IMR-90 (cell line): ENCODE data around the gene KCNQ1. TPM values are rescaled to one million over a fixed set of nuclear protein-coding genes. Genes with fewer than 3 reads are reported as not detected.

Experiments used
- ATAC-seq: fragments of 200-7000 bp; cut with Tn5 transposase; 2 replicates; pipeline ENCODE4 v1.9.1; 2020; ENCODE audit warnings: low read depth, mild to moderate bottlenecking, moderate library complexity
- BruUV-seq: library from RNA; stranded (reverse); fragments of 400-500 nt; replicated peaks from 2 replicates; lab custom pipeline; 2021; lab: Mats Ljungman, UMichigan
- CTCF ChIA-PET: fragments of 300-600 bp; formaldehyde crosslinking; extraction: SDS; loops from one replicate; lab custom pipeline; 2021; ENCODE audit warnings: antibody characterized with exemption; lab: Yijun Ruan, JAX
- POLR2A ChIA-PET: fragments of 300-600 bp; sonication (Branson Sonifier 250); formaldehyde crosslinking; loops from one replicate; lab custom pipeline; 2022; ENCODE audit warnings: antibody characterized with exemption; ENCODE audit not compliant: unreplicated experiment; lab: Charles Lee
- DNase-seq: peaks from one replicate; pipeline ENCODE4 v3.0.0; 2013
- H2AFZ ChIP-seq: replicated peaks from 2 replicates; pipeline ENCODE3; 2013; ENCODE audit warnings: low read length, mild to moderate bottlenecking; ENCODE audit not compliant: poor library complexity
- H2AK5ac ChIP-seq: 2 replicates; pipeline ENCODE4 v1.6.1; 2013; ENCODE audit warnings: low read depth, low read length, inconsistent platforms
- H2AK9ac ChIP-seq: replicated peaks from 2 replicates; pipeline ENCODE3; 2013; ENCODE audit warnings: mild to moderate bottlenecking, low read depth, low read length, moderate library complexity; ENCODE audit not compliant: poor library complexity
- H2BK120ac ChIP-seq: 2 replicates; pipeline ENCODE4 v1.6.1; 2013; ENCODE audit warnings: low read depth, low read length, inconsistent platforms
- H2BK15ac ChIP-seq: 3 replicates; pipeline ENCODE4 v1.6.1; 2013; ENCODE audit warnings: low read depth, low read length, inconsistent platforms
- H2BK20ac ChIP-seq: 2 replicates; pipeline ENCODE4 v1.6.1; 2013; ENCODE audit warnings: low read depth, mild to moderate bottlenecking, inconsistent platforms, low read length, moderate library complexity
- H2BK5ac ChIP-seq: 2 replicates; pipeline ENCODE4 v1.6.1; 2013; ENCODE audit warnings: mild to moderate bottlenecking, low read depth, low read length, inconsistent platforms; ENCODE audit not compliant: poor library complexity, severe bottlenecking
- H3K14ac ChIP-seq: replicated peaks from 2 replicates; pipeline ENCODE4 v1.6.1; 2013; ENCODE audit warnings: low read depth, low read length, inconsistent platforms
- H3K18ac ChIP-seq: 2 replicates; pipeline ENCODE4 v1.6.1; 2013; ENCODE audit warnings: low read depth, low read length, control low read depth
- H3K23ac ChIP-seq: 2 replicates; pipeline ENCODE4 v1.6.1; 2013; ENCODE audit warnings: low read depth, low read length, inconsistent platforms
- H3K27ac ChIP-seq: 2 replicates; pipeline ENCODE4 v1.5.1; 2013; ENCODE audit warnings: mild to moderate bottlenecking, control low read depth, low read length; ENCODE audit not compliant: insufficient read depth
- H3K27me3 ChIP-seq: 2 replicates; pipeline ENCODE4 v1.6.1; 2013; ENCODE audit warnings: low read length; ENCODE audit not compliant: control insufficient read depth, insufficient read depth
- H3K36me3 ChIP-seq: 2 replicates; pipeline ENCODE4 v1.6.1; 2013; ENCODE audit warnings: low read length, mixed read lengths; ENCODE audit not compliant: control insufficient read depth, insufficient read depth
- H3K4ac ChIP-seq: 2 replicates; pipeline ENCODE4 v1.6.1; 2013; ENCODE audit warnings: low read depth, low read length, inconsistent platforms
- H3K4me1 ChIP-seq: 2 replicates; pipeline ENCODE4 v1.6.1; 2013; ENCODE audit warnings: low read length, mixed read lengths; ENCODE audit not compliant: control insufficient read depth, insufficient read depth
- H3K4me2 ChIP-seq: 2 replicates; pipeline ENCODE4 v1.6.1; 2013; ENCODE audit warnings: low read depth, mild to moderate bottlenecking, control low read depth, low read length, moderate library complexity
- H3K4me3 ChIP-seq: 2 replicates; pipeline ENCODE4 v1.5.1; 2013; ENCODE audit warnings: low read depth, mild to moderate bottlenecking, control low read depth, low read length, moderate library complexity; ENCODE audit not compliant: insufficient read depth
- H3K56ac ChIP-seq: 2 replicates; pipeline ENCODE4 v1.6.1; 2013; ENCODE audit warnings: low read length, inconsistent platforms; ENCODE audit not compliant: insufficient read depth; ENCODE audit errors: extremely low read depth
- H3K79me1 ChIP-seq, 2 experiments: 2 replicates each; pipeline ENCODE4 v1.6.1; 2013; ENCODE audit warnings: low read length in 2 of 2, inconsistent platforms in 1 of 2, low read depth in 1 of 2
- H3K9ac ChIP-seq: 2 replicates; pipeline ENCODE4 v1.6.1; 2013; ENCODE audit warnings: low read depth, low read length, control low read depth
- H3K9me1 ChIP-seq: 2 replicates; pipeline ENCODE4 v1.6.1; 2013; ENCODE audit warnings: low read length, inconsistent platforms; ENCODE audit not compliant: insufficient read depth
- H3K9me3 ChIP-seq: 2 replicates; pipeline ENCODE4 v1.6.1; 2013; ENCODE audit warnings: low read length; ENCODE audit not compliant: control insufficient read depth, insufficient read depth
- H4K20me1 ChIP-seq: 2 replicates; pipeline ENCODE4 v1.6.1; 2013; ENCODE audit warnings: low read length, inconsistent platforms; ENCODE audit not compliant: insufficient read depth
- H4K5ac ChIP-seq: 2 replicates; pipeline ENCODE4 v1.6.1; 2013; ENCODE audit warnings: mild to moderate bottlenecking, low read depth, low read length, control low read depth
- H4K8ac ChIP-seq, 2 experiments: 2 replicates each; pipeline ENCODE4 v1.6.1; 2013; ENCODE audit warnings: low read depth in 2 of 2, low read length in 2 of 2, control low read depth in 1 of 2, inconsistent platforms in 1 of 2
- H4K91ac ChIP-seq: 2 replicates; pipeline ENCODE4 v1.6.1; 2013; ENCODE audit warnings: low read depth, low read length, inconsistent platforms; ENCODE audit not compliant: insufficient read depth
- BHLHE40 ChIP-seq: fragments of 150-350 bp; IDR thresholded peaks from 2 replicates; pipeline ENCODE4 v1.6.1; 2016; ENCODE audit warnings: mild to moderate bottlenecking, low read depth, low read length
- ELK1 ChIP-seq: fragments of 150-350 bp; IDR thresholded peaks from 2 replicates; pipeline ENCODE4 v1.6.1; 2016; ENCODE audit warnings: low read depth, mild to moderate bottlenecking, low read length, moderate library complexity, borderline replicate concordance
- MXI1 ChIP-seq: IDR thresholded peaks from 2 replicates; pipeline ENCODE4 v1.6.1; 2012; ENCODE audit warnings: low read depth, mild to moderate bottlenecking, low read length, moderate library complexity, borderline replicate concordance
- POLR2A ChIP-seq: IDR thresholded peaks from 2 replicates; pipeline ENCODE4 v1.6.1; 2012; ENCODE audit warnings: mild to moderate bottlenecking, low read depth, low read length
- RAD21 ChIP-seq: IDR thresholded peaks from 2 replicates; pipeline ENCODE4 v1.6.1; 2012; ENCODE audit warnings: low read length, improper control_type of control experiment
- WGBS, 2 experiments: methylation state at CpG; one replicate each; pipeline versions ENCODE4 v1.1.5 to v1.1.7; 2013; ENCODE audit warnings: missing lambda C conversion rate in 2 of 2; ENCODE audit not compliant: insufficient read length in 1 of 2; ENCODE audit errors: extremely low coverage in 2 of 2; 5-methylcytosine and 5-hydroxymethylcytosine counted together
- dilution Hi-C: fragments of 300-500 bp; cut with HindIII; formaldehyde crosslinking; loops from one replicate; pipeline ENCODE4 v1.14.3; 2018; ENCODE audit warnings: low sequenced_read_pairs; ENCODE audit not compliant: unreplicated experiment
- in situ Hi-C: fragments of 300-500 bp; cut with MboI; formaldehyde crosslinking; loops from 3 replicates; pipeline ENCODE4 v1.14.3; 2019; ENCODE audit warnings: low sequenced_read_pairs, inconsistent platforms, mixed read lengths
- intact Hi-C: fragments of 100-400 bp; cut with micrococcal nuclease; formaldehyde crosslinking; loops from 2 replicates; pipeline ENCODE4 v1.10.0; 2022
- polyA plus RNA-seq, 3 experiments: library from polyadenylated mRNA; depleted of rRNA; stranded (reverse); fragments of >200 nt; gene quantifications; 2 replicates each; pipeline ENCODE4 v1.2.3, GENCODE V29; 2012; ENCODE audit warnings: low replicate concordance in 1 of 3
- total RNA-seq: library from RNA; depleted of rRNA; stranded (reverse); fragments of >200 nt; gene quantifications from 2 replicates; pipeline ENCODE4 v1.2.3, GENCODE V29; 2012

Gene KCNQ1
- total and polyA plus RNA-seq, 2 of the 4 experiments (the other 2 are of a cell fraction), result 0.07 TPM; not detected in 1

GRCh38 chr11:2426826-2427521 is 17.8 kb upstream of the KCNQ1 start:
- Histone ChIP-seq H3K79me1 (no peaks in the 10 kb centered on the region), H2BK15ac (no peak overlapping the region), H4K91ac (no peak overlapping the region), H2BK120ac (no peak overlapping the region), H3K27me3 (peaks cover 11% of the 10 kb centered on the region; the same call in 1 of the 2 replicates), H3K4ac (no peak overlapping the region), H3K27ac (no peak overlapping the region), H3K4me2 (no peak overlapping the region), H2BK20ac (no peak overlapping the region), H2AK5ac (no peak overlapping the region), H3K14ac (no peak overlapping the region), H3K4me1 (no peaks in the 10 kb centered on the region), H2AK9ac (no peak overlapping the region), H3K56ac (no peak overlapping the region), H2BK5ac (no peak overlapping the region), H3K9ac (no peak overlapping the region), H4K5ac (no peak overlapping the region), H3K18ac (no peak overlapping the region), H4K8ac (no peak overlapping the region), H3K9me3 (no peaks in the 10 kb centered on the region), H2AFZ (no peak overlapping the region), H4K20me1 (no peaks in the 10 kb centered on the region), H3K23ac (no peak overlapping the region), H3K36me3 (no peaks in the 10 kb centered on the region), H3K9me1 (no peaks in the 10 kb centered on the region), H3K4me3 (no peak overlapping the region)
- BruUV-seq, result no TSS peak
- dilution Hi-C loops, result no loop called here
- ATAC-seq, result no peak
- CTCF ChIA-PET, result interaction anchor here (0.8 to 1.3 kb wide), 3 partner anchors 104 to 465 kb away, joined by 3 to 4 read pairs (median 4); no protein-coding TSS in a partner anchor
- 40% methylated on average over 1 of the region's 14 CpGs; no CpG with 5 or more reads in 1 of the 2 experiments for WGBS, 2 experiments
- intact Hi-C loops, result no loop called here
- POLR2A ChIA-PET, result no interaction called here
- in situ Hi-C loops, result loop anchor here (5.0 to 10.0 kb wide), 2 partner anchors 105 to 468 kb away; no protein-coding TSS in a partner anchor
- DNase-seq, result no peak
- TF ChIP-seq MXI1, result no peak
- no peak for TF ChIP-seq POLR2A
- TF ChIP-seq ELK1, result no peak
- no peak for TF ChIP-seq BHLHE40
- no peak for TF ChIP-seq RAD21
